ENCODE results near the gene STIP1. TPM values are rescaled to one million over a fixed set of nuclear protein-coding genes. Genes with fewer than 3 reads are reported as not detected.

The STIP1 gene
- polyA plus RNA-seq, 1 experiment, result 139 TPM

DNA sequence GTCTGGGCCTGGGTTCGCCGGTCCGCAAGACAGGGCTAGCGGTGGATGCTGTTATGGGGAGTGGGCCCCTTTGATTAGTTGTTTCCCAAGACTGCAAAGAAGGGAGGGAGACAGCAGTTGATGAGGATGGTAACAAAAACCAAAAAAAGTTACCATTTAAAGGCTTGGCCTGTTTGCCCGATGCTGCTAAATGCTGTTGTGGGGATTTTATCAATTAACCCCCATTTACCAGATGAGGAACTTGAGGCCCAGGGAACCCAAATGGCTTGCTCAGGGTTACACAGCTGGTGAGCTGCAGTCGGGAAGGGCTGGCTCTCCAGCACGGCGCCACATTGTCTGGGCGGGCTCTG is 36.7 kb downstream of the STIP1 start:
- ChIA-PET POLR2A (no interaction called here), CTCF (interaction anchor here (4.8 kb wide), 1 partner anchor 17 kb away, joined by 26 read pairs; the partner anchor contains the start of gene FERMT3)
- no peaks in the 10 kb centered on the region for H3K27me3 ChIP-seq (ENCODE audit: control insufficient read depth, insufficient read depth, low read length)
- H3K4me3 ChIP-seq (ENCODE audit: low read depth, low read length), result no peak overlapping the region
- DNase-seq (ENCODE audit: low read depth), result no peak
- TF ChIP-seq, protein P1, sequence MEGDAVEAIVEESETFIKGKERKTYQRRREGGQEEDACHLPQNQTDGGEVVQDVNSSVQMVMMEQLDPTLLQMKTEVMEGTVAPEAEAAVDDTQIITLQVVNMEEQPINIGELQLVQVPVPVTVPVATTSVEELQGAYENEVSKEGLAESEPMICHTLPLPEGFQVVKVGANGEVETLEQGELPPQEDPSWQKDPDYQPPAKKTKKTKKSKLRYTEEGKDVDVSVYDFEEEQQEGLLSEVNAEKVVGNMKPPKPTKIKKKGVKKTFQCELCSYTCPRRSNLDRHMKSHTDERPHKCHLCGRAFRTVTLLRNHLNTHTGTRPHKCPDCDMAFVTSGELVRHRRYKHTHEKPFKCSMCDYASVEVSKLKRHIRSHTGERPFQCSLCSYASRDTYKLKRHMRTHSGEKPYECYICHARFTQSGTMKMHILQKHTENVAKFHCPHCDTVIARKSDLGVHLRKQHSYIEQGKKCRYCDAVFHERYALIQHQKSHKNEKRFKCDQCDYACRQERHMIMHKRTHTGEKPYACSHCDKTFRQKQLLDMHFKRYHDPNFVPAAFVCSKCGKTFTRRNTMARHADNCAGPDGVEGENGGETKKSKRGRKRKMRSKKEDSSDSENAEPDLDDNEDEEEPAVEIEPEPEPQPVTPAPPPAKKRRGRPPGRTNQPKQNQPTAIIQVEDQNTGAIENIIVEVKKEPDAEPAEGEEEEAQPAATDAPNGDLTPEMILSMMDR (IDR thresholded peaks at IDR 0.05; ENCODE audit: insufficient read depth, low read depth, low read length), result no peak
- peaks cover 17% of the 10 kb centered on the region for H3K36me3 ChIP-seq (ENCODE audit: control insufficient read depth, insufficient read depth, low read length)

DNA sequence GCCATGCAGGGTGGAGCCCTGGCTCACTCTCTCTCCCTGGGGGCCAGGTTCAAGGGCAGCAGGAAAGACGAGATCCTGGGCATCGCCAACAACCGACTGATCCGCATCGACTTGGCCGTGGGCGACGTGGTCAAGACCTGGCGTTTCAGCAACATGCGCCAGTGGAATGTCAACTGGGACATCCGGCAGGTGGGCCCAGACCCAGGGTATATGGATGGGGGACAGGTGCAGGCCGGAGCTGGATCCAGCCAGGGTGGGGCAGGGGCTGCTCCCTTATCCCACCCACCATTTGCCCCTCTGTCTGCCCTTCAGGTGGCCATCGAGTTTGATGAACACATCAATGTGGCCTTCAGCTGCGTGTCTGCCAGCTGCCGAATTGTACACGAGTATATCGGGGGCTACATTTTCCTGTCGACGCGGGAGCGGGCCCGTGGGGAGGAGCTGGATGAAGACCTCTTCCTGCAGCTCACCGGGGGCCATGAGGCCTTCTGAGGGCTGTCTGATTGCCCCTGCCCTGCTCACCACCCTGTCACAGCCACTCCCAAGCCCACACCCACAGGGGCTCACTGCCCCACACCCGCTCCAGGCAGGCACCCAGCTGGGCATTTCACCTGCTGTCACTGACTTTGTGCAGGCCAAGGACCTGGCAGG is 37.2 kb downstream of the STIP1 start:
- TF ChIP-seq, protein P1 (IDR thresholded peaks at IDR 0.05; ENCODE audit: insufficient read depth, low read depth, low read length), result no peak
- no peaks in the 10 kb centered on the region for H3K27me3 ChIP-seq (ENCODE audit: control insufficient read depth, insufficient read depth, low read length)
- no peak for DNase-seq (ENCODE audit: low read depth)
- H3K4me3 ChIP-seq (ENCODE audit: low read depth, low read length), result no peak overlapping the region
- ChIA-PET CTCF (interaction anchor here (0.8 to 4.8 kb wide), 5 partner anchors 7 to 80 kb away, joined by 3 to 26 read pairs (median 6); partner anchors contain the start of gene FERMT3), POLR2A (no interaction called here)
- H3K36me3 ChIP-seq (ENCODE audit: control insufficient read depth, insufficient read depth, low read length), result peaks cover 17% of the 10 kb centered on the region

DNA sequence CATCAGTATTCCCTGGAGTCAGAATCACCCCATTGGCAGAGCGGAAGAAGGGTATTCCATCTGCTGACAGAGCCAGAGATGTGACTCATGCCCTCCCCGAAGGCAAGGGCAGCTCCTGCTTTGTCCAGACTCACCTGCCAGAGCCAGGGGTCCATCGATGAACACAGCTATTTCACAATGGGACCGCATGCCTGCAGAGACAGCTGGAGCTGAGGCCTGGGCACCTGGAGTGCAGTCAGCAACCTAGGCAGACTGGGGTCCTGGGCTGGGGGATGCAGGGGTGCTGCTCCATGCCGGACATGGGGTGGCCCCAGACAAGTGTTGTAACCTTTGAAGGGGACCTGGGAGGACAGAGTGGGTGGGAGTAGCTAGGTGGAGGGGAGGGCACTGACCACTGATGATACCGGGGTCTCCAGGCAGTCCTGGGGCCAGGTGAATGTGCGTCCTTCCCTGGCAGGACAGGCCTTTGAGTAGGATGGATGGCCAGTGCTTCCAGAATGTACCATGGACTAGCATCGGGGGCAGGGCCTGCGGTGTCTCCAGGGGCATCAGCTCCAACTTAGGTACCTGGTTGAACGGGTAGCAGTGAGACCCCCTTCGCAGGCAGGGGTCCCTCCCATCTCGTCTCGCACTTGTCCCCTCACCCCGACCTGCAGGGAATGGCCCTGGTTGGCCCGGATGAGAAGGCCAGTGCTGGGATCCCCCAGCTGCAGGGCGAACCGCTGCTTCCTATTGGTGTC is 38.4 kb downstream of the STIP1 start:
- POLR2A ChIA-PET, result no interaction called here
- Histone ChIP-seq H3K4me3 (ENCODE audit: low read depth, low read length) (no peak overlapping the region), H3K36me3 (ENCODE audit: control insufficient read depth, insufficient read depth, low read length) (peaks cover 17% of the 10 kb centered on the region), H3K27me3 (ENCODE audit: control insufficient read depth, insufficient read depth, low read length) (no peaks in the 10 kb centered on the region)
- no peak for DNase-seq (ENCODE audit: low read depth)
- CTCF ChIA-PET, result interaction anchor here (0.8 to 4.8 kb wide), 7 partner anchors 8 to 79 kb away, joined by 3 to 26 read pairs (median 5); partner anchors contain the start of gene FERMT3
- TF ChIP-seq, protein P1 (IDR thresholded peaks at IDR 0.05; ENCODE audit: insufficient read depth, low read depth, low read length), result no peak

DNA sequence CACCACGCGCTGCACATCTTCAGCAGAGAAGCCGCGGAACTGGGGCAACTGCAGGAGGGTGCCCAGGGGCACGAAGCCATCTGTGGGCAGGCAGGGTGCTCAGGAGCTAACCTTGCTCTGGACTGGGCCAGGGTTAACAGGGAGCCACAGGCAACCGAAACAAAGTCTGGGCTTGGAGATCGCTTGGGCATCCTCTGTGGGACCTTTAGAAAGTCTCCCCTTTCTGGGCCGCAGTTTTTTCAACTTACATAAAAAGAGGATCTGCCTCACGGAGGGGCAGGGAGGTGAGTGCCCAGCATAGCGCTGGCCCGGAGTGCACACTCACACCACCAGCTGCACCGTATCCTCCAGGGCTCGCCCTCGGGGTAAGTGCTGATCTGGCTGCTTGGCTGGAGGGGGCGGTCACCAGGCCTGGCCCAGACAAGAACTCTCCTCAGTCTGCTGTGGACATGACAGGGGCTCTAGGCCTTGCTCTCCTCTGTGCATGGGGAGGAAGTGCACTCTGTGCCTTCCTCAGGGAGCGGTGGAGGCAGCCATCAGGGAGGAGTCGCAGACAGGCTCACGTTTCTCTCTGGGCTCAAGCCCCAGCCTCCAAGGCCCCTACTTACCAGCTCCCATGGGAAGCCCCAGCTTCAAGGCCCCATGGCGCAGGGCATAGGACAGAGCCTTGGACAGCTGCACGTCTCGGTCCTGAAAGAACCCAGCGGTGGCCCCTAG is 39.1 kb downstream of the STIP1 start:
- ChIA-PET CTCF (interaction anchor here (1.3 to 4.8 kb wide), 3 partner anchors 9 to 27 kb away, joined by 4 to 26 read pairs (median 6); partner anchors contain the start of gene FERMT3), POLR2A (no interaction called here)
- H3K27me3 ChIP-seq (ENCODE audit: control insufficient read depth, insufficient read depth, low read length), result no peaks in the 10 kb centered on the region
- H3K36me3 ChIP-seq (ENCODE audit: control insufficient read depth, insufficient read depth, low read length), result peaks cover 17% of the 10 kb centered on the region
- no peak for DNase-seq (ENCODE audit: low read depth)
- peak overlapping the region; percentile 69 for H3K4me3 ChIP-seq (ENCODE audit: low read depth, low read length)
- TF ChIP-seq, protein P1 (IDR thresholded peaks at IDR 0.05; ENCODE audit: insufficient read depth, low read depth, low read length), result no peak
